ENCODE measurements around the gene PIK3R2. TPM values are rescaled to one million over a fixed set of nuclear protein-coding genes. Genes with fewer than 3 reads are reported as not detected.

The PIK3R2 gene
- total RNA-seq, 1 experiment from 2014 or later, result 38.1 TPM

DNA sequence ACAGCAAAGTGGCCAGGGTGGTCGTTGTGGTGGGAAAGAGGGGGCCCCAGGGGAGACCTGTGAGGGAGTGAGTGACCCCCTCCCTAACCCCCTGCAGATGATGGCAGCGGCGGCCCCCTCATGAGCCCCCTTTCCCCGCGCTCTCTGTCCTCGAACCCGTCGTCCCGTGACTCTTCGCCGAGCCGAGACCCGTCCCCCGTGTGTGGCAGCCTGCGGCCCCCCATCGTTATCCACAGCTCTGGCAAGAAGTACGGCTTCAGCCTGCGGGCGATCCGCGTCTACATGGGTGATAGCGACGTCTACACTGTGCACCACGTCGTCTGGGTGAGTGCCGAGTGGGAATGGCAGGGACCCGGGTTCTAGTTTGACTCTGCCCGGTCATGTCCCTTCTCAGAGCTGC is 8.1 kb upstream of the PIK3R2 start:
- Histone ChIP-seq H3K9me3 (ENCODE audit: low read depth, low read length, poor library complexity, severe bottlenecking) (no peaks in the 10 kb centered on the region), H3K36me3 (ENCODE audit: insufficient read depth, low read length, poor library complexity, severe bottlenecking) (peaks cover 12% of the 10 kb centered on the region), H3K27ac (ENCODE audit: low read depth, low read length, poor library complexity, severe bottlenecking) (no peak overlapping the region), H3K4me3 (ENCODE audit: low read depth, low read length, poor library complexity, severe bottlenecking) (no peak overlapping the region), H3K4me1 (ENCODE audit: insufficient read depth, low read length, poor library complexity, severe bottlenecking) (no peaks in the 10 kb centered on the region), H3K27me3 (replicated peaks; ENCODE audit: insufficient read depth, low read depth, low read length, poor library complexity) (no peaks in the 10 kb centered on the region)
- no TSS peak for BruUV-seq (replicated peaks)
- CTCF ChIA-PET, result interaction anchor here (0.6 kb wide), 1 partner anchor 16 kb away, joined by 11 read pairs; no protein-coding TSS in a partner anchor
- TF ChIP-seq, protein P1, sequence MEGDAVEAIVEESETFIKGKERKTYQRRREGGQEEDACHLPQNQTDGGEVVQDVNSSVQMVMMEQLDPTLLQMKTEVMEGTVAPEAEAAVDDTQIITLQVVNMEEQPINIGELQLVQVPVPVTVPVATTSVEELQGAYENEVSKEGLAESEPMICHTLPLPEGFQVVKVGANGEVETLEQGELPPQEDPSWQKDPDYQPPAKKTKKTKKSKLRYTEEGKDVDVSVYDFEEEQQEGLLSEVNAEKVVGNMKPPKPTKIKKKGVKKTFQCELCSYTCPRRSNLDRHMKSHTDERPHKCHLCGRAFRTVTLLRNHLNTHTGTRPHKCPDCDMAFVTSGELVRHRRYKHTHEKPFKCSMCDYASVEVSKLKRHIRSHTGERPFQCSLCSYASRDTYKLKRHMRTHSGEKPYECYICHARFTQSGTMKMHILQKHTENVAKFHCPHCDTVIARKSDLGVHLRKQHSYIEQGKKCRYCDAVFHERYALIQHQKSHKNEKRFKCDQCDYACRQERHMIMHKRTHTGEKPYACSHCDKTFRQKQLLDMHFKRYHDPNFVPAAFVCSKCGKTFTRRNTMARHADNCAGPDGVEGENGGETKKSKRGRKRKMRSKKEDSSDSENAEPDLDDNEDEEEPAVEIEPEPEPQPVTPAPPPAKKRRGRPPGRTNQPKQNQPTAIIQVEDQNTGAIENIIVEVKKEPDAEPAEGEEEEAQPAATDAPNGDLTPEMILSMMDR (conservative IDR thresholded peaks at IDR 0.05; ENCODE audit: low read depth, low read length), result no peak
- TF ChIP-seq EZH2 (IDR thresholded peaks at IDR 0.05; ENCODE audit: borderline replicate concordance, low read depth, low read length, poor library complexity, severe bottlenecking), result no peak
- POLR2A ChIA-PET (ENCODE audit: low non-redundant PET), result no interaction called here
- DNase-seq (ENCODE audit: low spot score), result no peak
- intact Hi-C loops (cut with micrococcal nuclease; ENCODE audit: unreplicated experiment), result no loop called here

DNA sequence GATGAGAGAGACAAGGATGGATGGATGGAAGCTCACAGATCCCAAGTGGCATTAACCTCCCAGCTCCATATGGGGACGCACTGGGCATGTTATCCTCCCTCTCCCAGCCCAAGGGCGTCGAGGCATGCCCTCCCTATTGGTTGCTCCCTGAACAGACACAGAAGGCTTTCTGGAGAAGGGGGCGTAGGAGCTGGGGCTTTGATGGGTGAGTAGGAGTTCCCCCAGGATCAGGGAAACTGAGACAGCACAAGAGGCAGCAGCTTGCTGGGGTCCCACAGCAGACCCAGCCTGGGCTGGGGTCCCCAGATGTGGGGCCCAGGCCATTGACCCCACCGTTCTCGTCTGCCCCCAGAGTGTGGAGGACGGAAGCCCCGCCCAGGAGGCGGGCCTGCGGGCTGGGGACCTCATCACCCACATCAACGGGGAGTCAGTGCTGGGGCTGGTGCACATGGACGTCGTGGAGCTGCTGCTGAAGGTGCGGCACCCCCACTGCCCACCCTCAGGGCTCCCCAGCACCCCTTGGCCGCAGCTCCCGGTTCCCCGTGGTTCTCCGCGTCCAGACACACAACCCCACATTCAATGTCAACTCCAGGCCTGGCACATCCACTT is 7.5 kb upstream of the PIK3R2 start:
- BruUV-seq (replicated peaks), result no TSS peak
- TF ChIP-seq, protein P1 (conservative IDR thresholded peaks at IDR 0.05; ENCODE audit: low read depth, low read length), result no peak
- no peak for TF ChIP-seq EZH2 (IDR thresholded peaks at IDR 0.05; ENCODE audit: borderline replicate concordance, low read depth, low read length, poor library complexity, severe bottlenecking)
- peaks cover 12% of the 10 kb centered on the region for H3K36me3 ChIP-seq (ENCODE audit: insufficient read depth, low read length, poor library complexity, severe bottlenecking)
- H3K27ac ChIP-seq (ENCODE audit: low read depth, low read length, poor library complexity, severe bottlenecking), result no peak overlapping the region
- no peaks in the 10 kb centered on the region for H3K4me1 ChIP-seq (ENCODE audit: insufficient read depth, low read length, poor library complexity, severe bottlenecking)
- H3K9me3 ChIP-seq (ENCODE audit: low read depth, low read length, poor library complexity, severe bottlenecking), result no peaks in the 10 kb centered on the region
- ChIA-PET POLR2A (ENCODE audit: low non-redundant PET) (no interaction called here), CTCF (interaction anchor here (0.6 kb wide), 1 partner anchor 15 kb away, joined by 11 read pairs; no protein-coding TSS in a partner anchor)
- no peak overlapping the region for H3K4me3 ChIP-seq (ENCODE audit: low read depth, low read length, poor library complexity, severe bottlenecking)
- intact Hi-C loops (cut with micrococcal nuclease; ENCODE audit: unreplicated experiment), result no loop called here
- H3K27me3 ChIP-seq (replicated peaks; ENCODE audit: insufficient read depth, low read depth, low read length, poor library complexity), result no peaks in the 10 kb centered on the region
- no peak for DNase-seq (ENCODE audit: low spot score)

DNA sequence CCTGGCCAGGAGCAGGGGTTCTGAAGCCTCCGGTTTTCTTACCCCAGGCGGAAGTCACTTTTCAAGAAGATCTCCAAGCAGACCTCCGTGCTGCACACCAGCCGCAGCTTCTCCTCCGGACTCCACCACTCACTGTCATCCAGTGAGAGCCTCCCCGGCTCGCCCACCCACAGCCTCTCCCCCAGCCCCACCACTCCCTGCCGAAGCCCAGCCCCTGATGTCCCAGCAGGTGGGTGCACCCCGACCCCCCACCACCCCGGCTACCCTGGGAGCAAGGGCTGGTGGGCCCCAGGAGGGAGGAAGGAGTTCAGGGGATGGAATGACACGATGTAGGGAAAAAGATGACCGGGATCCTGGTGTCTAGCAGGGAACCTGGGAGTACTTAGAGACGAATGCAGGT is 5.6 kb upstream of the PIK3R2 start:
- TF ChIP-seq, protein P1 (conservative IDR thresholded peaks at IDR 0.05; ENCODE audit: low read depth, low read length), result no peak
- TF ChIP-seq EZH2 (IDR thresholded peaks at IDR 0.05; ENCODE audit: borderline replicate concordance, low read depth, low read length, poor library complexity, severe bottlenecking), result no peak
- BruUV-seq (replicated peaks), result no TSS peak
- Histone ChIP-seq H3K4me1 (ENCODE audit: insufficient read depth, low read length, poor library complexity, severe bottlenecking) (peaks cover 7% of the 10 kb centered on the region), H3K27ac (ENCODE audit: low read depth, low read length, poor library complexity, severe bottlenecking) (no peak overlapping the region), H3K4me3 (ENCODE audit: low read depth, low read length, poor library complexity, severe bottlenecking) (no peak overlapping the region), H3K27me3 (replicated peaks; ENCODE audit: insufficient read depth, low read depth, low read length, poor library complexity) (no peaks in the 10 kb centered on the region), H3K9me3 (ENCODE audit: low read depth, low read length, poor library complexity, severe bottlenecking) (no peaks in the 10 kb centered on the region), H3K36me3 (ENCODE audit: insufficient read depth, low read length, poor library complexity, severe bottlenecking) (peaks cover 6% of the 10 kb centered on the region)
- DNase-seq (ENCODE audit: low spot score), result no peak
- intact Hi-C loops (cut with micrococcal nuclease; ENCODE audit: unreplicated experiment), result no loop called here
- ChIA-PET POLR2A (ENCODE audit: low non-redundant PET) (no interaction called here), CTCF (no interaction called here)

Data from A673 (cell line).